NCI-H146 treated with DMSO at 0.1 percent for 48 hours (cell line): ENCODE measurements around the gene PDSS2.
"Not testable (repeated sequence)": the region's sequence is repeated elsewhere in the genome, so short reads cannot be mapped to it uniquely, and the experiment has no call there.

Source experiments
- DNase-seq: peaks from one replicate; lab custom pipeline; 2025; ENCODE audit not compliant: unreplicated experiment; lab: John Stamatoyannopoulos, UW

The PDSS2 gene

DNA sequence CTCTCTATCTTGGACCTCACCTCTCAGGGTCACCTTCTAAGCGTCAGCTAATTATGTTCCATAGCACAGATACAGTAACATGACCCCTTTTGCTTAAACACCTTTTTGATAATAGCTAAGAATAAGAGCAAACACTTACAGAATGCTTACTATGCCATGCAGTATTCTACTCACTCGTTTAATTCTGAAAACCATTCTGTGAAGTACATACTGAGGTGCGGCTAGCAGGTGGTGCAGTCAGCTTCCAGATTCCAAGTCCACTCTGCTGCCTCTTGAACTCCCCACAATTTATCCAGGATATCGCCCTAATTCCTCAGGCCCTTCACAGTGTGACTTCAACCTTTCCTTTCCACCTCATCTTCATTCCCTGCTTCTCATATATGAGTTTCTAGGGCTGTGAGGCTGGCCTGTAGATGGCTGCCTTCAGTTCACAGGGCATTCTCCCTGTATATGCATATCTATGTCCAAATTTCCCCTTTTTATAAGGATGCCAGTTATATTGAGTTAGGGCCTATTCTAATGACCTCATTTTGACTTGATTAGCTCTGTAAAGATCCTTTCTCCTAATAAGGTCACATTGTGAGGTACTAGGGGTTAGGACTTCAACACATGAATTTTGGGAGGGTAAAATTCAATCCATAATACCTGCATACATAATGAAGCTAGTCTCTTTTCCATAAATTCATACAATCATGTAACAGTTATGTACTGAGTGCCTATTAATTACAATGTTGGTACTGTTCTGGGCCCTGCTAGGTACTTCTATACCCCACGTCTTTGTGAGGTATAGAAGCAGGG is 130.1 kb downstream of the PDSS2 start:
- DNase-seq: no peak

DNA sequence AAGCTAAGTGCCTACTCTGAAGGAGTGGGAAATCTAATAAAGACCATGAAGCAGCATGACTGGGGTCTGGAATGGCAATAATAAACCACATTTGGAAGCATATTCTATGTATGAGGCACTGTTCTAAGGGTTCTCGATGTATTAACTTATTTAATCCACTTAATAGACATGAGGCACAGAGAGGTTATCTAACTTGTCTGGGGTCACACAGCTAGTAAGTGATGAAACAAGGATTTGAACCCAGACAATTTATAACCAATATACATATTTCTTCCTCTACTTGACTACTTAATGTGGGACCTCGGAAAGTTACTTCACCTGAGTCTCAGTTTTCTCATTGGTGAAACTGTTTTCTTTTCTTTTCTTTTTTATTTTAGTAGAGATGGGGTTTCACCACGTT is 131.3 kb downstream of the PDSS2 start:
- DNase-seq: no peak

DNA sequence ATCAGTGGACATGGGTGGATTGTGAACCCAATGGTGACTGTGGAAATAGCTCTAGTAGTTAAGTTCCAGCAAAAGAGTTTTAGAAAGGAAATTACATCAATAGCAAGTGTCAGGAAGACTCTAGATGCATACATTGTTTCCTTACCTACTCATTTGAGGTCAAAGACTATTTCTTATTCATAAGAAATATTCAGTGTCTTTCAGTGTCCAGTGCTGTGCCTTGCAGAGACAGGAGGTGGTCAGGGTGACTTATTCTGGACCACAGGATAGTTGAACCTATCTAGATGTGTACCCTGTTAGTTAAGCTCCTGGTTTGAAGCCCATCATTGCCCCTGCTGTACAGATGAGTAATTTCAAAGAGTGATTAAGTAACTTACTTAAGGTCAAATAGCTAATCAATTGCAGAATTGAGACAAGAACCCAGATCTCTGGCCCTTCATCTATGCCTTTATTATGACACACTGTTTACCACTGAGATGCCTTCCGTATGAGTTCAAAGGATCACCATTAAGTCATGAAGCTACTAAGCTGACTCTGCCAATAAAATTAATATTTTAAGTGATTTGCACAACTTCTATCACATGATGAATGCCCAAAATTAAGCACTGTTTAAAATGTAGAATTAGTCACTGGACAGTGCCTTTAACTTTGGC is 136.1 kb downstream of the PDSS2 start:
- no peak for DNase-seq

DNA sequence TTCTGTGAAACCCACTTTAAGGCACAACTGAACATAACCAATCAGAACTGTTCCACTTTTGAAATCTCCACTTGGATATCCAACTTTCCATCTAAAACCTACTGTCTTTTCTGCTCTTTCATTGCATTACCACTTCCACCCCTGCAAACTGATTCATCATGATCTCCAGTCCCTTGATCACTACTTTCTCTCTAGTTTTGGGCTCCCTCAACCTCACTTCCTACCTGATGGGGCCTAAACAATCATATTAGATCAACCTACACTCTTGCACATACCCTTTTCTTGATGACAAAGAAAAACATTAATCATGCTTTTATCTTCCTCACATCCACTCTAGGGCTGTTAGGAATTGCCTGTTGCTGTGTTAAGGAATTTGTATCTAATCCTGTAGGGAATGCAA is 137.6 kb downstream of the PDSS2 start:
- no peak for DNase-seq

DNA sequence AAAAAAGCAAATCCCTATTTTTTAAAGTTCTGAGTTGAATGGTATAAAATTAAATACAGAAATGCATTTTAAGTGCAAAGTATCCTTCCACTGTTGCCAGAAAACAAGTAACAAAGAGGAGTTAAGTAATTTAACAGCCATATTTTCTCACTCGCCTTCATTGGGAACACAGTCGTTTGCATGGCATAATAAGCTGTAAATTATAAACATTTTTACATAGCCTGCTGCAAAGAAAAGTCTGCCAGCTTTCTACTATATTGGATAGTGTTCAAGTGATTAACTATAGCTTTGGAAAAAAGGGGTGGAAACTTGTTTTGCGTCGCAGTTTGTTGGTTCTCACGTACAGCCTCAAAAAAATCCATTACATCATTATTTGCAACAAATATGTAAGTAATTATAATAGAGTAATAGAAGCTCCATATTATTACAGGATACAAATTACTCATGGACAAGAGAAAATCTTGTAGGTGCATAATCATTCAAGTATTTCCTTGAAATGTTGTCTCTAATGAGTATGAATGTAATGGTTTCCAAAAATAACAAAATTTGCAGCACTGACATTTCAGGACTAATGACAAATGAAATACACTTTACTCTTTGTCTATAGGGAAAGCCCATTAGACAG is 139.3 kb downstream of the PDSS2 start:
- no peak for DNase-seq

DNA sequence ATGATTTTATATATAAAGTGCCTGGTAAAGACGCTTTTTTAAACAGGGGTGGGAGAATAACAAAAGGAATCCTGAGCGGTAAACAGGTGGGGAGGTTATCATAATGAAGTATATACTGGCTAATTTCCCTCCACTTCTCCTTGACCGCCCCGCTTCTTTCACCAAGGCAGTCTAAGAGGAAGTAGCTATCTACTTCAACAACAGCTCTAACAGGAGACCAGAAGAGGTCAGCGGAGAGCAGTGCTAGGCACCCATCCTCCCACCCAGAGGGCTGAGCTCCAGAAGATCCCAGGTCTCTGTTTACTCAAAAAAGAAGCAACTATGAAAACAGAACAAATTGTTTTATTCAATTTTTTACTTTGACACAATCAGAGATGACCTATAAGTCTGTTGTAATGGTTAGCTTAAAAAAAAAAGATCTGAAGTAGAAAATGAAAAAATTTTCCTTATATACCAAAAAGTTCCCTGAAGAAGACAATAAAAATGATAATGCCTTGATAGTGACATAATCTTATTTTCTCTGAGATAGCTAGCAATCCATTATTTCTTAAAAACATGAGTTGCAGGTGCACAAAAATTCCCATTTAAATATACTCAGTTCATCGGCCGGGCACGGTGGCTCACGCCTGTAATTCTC is 141.1 kb downstream of the PDSS2 start:
- DNase-seq: peak; percentile 40

DNA sequence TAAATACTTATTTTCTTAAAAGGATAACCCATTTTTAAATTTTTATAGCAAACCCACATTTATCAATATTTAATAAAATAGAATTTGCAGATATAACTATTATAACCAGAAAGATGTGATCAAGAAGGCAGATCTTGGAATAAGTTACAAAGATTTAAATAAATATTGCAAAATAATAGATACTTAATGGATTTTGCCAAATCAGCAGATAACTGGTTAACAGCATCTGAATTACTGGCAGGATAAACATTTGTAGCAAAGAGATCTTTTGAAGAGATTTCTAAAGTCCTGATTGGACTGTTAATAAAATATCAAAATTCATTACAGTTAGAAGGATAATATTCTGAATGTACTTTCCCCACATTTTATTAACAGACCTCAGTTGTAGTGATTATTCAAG is 144.2 kb downstream of the PDSS2 start:
- DNase-seq: no peak

DNA sequence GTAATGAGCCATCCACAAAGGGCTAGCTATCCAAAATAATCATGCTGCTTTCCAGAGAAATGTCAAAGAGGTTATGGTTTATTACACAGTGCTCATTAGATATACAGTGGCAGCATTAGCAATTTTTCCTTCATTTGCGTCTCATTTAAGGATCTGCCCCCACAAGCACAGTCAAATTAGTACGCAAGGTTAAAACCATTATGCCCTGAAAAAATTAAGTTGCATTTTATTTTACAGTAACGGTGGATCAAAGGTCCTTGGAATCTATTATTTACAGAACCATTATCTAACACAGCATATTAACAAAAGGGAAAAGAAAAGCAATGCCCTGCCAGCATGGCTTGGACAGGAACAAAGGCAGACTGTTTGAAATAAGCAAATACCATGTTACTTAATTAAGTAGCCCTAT is 144.8 kb downstream of the PDSS2 start:
- DNase-seq: peak; percentile 97

DNA sequence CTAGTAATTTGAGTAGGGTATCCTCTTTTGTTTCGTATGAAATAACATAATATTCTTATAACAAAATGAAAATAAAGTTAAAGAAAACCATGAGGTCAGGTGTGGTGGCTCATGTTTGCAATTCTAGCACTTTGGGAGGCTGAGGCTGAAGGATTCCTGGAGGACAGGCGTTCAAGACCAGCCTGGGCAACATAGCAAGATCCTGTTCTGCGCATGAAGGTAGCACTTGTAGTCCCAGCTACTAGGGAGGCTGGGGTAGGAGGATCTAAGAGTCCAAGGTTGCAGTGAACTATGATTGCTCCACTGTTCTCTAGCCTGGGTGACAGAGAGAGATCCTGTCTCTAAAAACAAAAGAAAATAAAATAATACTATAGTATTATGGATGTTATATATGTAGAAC is 145.6 kb downstream of the PDSS2 start:
- DNase-seq: no peak

DNA sequence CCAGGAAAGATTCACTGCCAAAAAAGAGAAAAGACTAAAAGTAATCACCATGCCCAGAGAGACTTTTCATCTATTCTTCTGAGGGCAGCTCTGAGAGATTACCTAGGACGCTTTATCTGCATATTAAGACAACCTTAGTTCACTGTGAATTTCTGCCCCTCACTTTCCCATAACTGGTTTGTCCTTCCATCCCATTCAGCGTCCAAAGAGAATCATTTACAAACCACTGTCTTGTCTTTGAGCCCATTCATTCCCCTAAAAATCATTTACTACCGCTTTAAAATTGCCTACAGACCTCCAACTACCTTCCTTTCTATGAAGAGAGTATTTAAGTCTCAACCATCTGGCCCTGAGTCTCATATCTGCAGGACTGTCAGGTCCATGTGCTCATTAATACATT is 149.0 kb downstream of the PDSS2 start:
- no peak for DNase-seq

DNA sequence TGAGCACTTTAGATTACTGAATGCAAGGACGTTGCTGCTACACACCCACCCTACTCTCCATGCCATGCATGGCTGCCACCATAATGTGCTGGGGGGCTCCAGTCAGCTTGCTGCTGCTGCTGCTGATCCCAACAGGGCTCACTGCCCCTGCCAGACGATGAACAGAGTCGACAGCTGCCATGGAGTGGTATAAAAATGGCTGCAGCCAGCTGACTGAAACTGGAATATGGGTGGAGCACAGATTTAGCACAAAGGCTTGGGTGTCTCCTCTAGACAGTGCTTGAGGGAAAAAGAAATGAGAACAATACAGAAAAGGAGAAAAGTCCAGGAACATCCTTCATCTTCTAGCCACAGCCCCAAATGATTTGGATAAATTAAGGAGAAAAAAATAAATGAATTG is 150.7 kb downstream of the PDSS2 start:
- no peak for DNase-seq

DNA sequence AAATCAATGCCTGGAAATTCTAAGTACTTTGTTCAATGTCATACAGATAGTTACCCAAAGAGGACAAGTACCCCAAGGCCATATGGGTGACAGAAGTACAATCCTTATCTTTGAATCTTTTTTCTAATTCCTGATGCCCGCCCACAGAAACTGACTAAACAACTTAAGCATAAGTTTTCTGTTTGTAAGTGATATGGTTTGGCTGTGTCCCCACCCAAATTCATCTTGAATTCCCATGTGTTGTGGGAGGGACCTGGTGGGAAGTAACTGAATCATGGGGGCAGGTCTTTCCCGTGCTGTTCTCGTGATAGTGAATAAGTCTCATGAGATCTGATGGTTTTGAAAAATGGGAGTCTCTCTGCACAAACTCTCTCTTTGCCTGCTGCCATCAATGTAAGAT is 153.4 kb downstream of the PDSS2 start:
- DNase-seq: not testable (repeated sequence)

DNA sequence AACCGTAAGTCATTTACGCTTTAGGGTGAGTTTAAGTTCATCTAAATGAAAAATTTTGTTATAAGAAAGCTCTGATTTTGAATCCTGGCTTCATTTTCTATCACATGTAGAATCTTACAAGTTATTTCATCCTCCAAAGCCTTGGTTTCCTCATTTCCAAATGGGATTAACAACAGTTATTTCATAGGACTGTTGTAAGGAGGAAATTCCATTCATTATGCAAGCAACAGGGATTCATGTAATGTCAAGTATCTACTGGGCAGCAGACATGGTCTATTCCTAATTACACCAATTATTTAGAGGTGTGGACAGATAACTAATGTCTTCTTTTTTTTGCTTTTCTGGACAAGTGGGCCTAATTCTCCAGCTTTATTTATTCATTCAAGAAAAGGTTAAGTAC is 154.0 kb downstream of the PDSS2 start:
- DNase-seq: no peak

DNA sequence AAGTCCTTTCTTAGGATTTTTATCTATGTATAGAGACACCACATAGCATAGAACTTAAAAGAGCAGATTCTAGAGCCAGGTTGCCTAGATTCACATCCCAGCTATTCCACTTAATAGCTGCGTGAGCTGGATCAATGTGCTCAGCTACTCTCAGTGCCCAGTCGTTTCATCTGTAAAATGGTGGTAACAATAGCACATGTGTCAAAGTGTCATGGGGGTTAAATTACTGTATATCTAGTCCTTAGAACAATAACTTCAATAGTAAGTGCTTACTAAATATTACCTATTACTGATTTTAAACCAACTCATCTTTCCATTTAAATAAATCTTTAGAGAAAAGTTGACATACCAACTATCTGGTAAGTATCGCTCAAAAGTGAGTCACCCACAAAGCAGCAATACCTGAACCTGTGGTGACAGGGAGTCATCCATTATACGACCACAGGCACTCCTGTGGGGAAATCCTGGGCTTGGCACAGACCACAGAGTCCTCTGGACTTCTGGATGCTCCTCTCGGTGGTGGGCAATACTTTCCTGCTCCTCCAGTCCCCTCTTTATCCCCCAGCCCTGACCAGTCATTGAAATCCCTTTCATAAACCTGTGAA is 154.8 kb downstream of the PDSS2 start:
- no peak for DNase-seq

DNA sequence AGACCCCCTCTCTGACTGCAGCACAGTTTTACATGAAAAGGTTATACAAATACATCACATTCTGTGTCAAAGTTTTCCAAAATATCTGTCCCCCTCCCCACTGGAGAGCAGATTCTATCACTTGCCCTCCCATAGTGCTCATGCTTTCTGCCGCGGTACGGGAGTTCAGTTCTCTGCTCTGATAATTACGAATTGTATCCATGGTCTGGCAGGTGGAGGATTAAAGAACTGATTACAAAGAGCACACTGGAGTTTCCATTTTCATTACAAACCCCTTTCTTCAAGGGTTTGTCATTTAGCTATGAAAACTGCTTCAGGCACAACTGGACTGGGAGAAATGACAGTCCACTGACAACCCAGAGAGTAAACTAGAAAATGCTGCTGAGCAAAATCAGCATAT is 166.0 kb downstream of the PDSS2 start:
- DNase-seq: no peak

DNA sequence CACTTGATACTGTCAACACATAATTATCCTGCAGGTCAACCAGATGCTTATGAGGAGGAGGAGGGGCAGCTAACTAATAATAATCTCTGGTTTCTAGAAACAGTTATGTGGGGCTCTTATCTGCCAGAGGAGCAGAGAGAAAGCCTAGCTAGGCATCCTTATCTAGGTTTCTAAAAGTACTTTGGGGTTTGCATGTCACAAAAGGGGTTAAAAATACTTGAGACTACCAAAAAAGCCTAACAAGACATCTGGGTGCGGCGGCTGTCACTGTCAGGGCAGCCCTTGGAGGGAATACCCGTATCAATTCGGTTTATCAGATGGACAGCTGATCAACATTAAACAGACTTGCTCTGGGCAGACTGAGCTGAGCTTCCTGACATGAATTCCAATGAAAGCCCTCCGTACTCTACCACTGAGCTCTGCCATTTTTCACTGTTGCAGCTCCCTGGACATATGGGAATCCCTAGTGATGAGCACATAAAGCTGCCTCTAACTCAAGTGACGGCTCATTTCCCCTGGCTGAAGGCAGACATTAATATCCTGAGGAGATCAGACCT is 166.6 kb downstream of the PDSS2 start:
- no peak for DNase-seq

DNA sequence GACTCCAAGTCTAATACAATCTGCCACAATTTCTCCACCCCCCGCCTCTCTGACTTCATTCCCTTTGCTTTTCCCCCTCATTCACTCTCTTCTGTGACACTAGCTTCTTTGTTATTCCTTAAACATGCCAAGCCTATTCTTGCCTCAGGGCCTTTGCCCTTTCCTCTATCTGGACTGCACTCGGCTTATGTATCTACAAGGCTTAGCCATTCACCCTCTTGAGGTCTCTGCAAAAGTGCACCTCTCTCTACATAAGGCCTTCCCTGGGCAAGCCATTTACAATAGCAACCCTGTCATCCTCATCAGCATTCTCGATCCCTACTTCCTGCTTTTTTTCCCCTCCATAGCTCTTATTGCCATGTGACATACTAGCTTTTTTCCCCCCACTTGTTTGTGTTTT is 168.9 kb downstream of the PDSS2 start:
- DNase-seq: no peak

DNA sequence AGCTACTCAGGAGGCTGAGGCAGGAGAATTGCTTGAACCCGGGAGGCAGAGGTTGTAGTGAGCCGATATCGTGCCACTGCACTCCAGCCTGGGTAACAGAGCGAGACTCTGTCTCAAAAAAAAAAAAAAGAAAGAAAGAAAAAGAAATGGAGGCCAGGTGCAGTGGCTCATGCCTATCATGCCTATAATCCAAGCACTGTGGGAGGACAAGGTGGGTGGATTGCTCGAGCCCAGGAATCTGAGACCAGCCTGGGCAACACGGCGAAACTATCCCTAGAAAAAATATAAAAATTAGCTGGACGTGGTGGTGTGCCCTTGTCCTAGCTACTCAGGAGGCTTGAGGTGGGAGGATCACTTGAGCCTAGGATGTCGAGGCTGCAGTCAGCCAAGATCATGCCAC is 170.1 kb downstream of the PDSS2 start:
- DNase-seq: not testable (repeated sequence)

DNA sequence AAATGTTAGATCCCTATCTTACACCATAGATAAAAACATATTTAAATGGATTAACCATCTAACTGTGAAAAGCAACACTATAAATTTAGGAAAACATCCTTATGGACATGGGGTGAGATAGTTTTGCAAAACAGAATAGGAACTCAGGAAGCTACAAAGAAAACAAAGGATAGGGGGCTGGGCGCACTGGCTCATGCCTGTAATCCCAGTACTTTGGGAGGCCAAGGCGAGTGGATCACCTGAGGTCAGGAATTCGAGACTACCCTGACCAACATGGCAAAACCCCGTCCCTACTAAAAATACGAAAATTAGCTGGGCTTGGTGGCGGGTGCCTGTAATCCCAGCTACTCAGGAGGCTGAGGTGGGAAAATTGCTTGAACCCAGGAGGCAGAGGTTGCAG is 173.7 kb downstream of the PDSS2 start:
- not testable (repeated sequence) for DNase-seq

DNA sequence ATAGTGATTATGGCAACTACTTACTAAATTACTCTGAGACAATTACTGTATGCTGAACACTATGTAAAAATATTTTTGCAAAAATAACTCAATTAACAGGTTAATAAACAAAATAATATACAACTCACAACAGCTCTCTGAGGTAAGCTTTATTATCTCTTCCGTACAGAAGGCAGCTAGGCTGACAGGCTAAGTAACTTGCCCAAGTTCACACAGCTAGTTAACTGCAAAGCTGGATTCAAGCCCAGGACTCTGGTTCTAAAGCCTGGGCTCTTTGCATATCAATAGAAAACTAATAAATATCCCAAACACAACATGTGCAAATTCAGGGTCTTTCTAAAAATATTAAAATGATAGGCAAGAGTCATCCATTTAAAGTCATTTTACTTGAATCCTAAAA is 174.6 kb downstream of the PDSS2 start:
- no peak for DNase-seq

DNA sequence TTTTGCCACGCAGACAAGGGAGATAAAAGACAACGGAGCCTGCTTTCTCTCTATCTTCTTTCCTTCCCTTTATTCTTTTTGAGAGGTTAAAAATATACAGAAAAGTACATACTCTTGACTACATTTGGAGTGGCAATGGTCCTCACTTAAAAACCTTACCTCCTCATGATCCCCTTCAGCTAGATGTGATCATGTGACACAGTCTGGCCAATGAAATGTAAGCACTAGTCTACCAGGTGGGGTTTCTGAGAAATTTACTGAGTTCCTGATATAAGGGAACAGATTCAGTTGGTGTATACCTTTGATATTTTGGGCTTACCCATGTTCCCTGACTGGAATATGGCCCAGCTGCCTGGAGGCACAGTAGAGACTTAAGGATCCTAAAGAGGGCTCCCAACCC is 178.6 kb downstream of the PDSS2 start:
- DNase-seq: no peak
